ENCODE results near the gene POU2F1.

GRCh38 chr1:167273027-167273800 lies 52.5 kb downstream of the POU2F1 start:
- TF ChIP-seq CTCF (IDR thresholded peaks at IDR 0.05) (no peak), POLR2A (IDR thresholded peaks at IDR 0.05) (no peak)

Measured in adrenal gland (tissue), 5 donors.